Activated T-helper 1 cell treated with Interleukin-2 at 50 U/mL for 16 hours (primary cell): Measurements from ENCODE around the gene SYNM.

ENCODE experiments used
- DNase-seq: peaks from one replicate; pipeline ENCODE4 v3.0.0-alpha.2; 2020; ENCODE audit warnings: low read depth

The SYNM gene

GRCh38 chr15:99142562-99142961 lies 37.7 kb downstream of the SYNM start:
- no peak for DNase-seq

GRCh38 chr15:99143242-99143641 lies 38.4 kb downstream of the SYNM start:
- no peak for DNase-seq

GRCh38 chr15:99143655-99144610 lies 39.1 kb downstream of the SYNM start:
- DNase-seq = no peak

- DNase-seq = no peak
Measured at GRCh38 chr15:99145005-99145404, 40.1 kb downstream of the SYNM start.

GRCh38 chr15:99145778-99146177 lies 40.9 kb downstream of the SYNM start:
- DNase-seq = no peak

GRCh38 chr15:99146661-99147060 lies 41.8 kb downstream of the SYNM start:
- DNase-seq = no peak

GRCh38 chr15:99148851-99149276 lies 44.0 kb downstream of the SYNM start:
- DNase-seq = no peak

GRCh38 chr15:99149366-99149765 lies 44.5 kb downstream of the SYNM start:
- DNase-seq = no peak

- DNase-seq = no peak
Measured at GRCh38 chr15:99151156-99151555, 46.3 kb downstream of the SYNM start.

- no peak for DNase-seq
Measured at GRCh38 chr15:99153026-99153535, 48.2 kb downstream of the SYNM start.

- no peak for DNase-seq
Measured at GRCh38 chr15:99154271-99154670, 49.4 kb downstream of the SYNM start.

- no peak for DNase-seq
Measured at GRCh38 chr15:99155961-99156443, 51.1 kb downstream of the SYNM start.

GRCh38 chr15:99157456-99157855 lies 52.6 kb downstream of the SYNM start:
- DNase-seq = no peak

GRCh38 chr15:99158626-99159412 lies 53.9 kb downstream of the SYNM start:
- DNase-seq = no peak

- no peak for DNase-seq
Measured at GRCh38 chr15:99163271-99164062, 58.6 kb downstream of the SYNM start.

- no peak for DNase-seq
Measured at GRCh38 chr15:99164119-99164518, 59.2 kb downstream of the SYNM start.

GRCh38 chr15:99165020-99165790 lies 60.3 kb downstream of the SYNM start:
- DNase-seq = no peak

- no peak for DNase-seq
Measured at GRCh38 chr15:99165956-99166689, 61.2 kb downstream of the SYNM start.

GRCh38 chr15:99167201-99167600 lies 62.3 kb downstream of the SYNM start:
- no peak for DNase-seq

GRCh38 chr15:99167640-99168039 lies 62.8 kb downstream of the SYNM start:
- DNase-seq = no peak
